Subcutaneous adipose tissue (tissue), 4 donors: ENCODE data around the gene CFAP74. TPM values are rescaled to one million over a fixed set of nuclear protein-coding genes. Genes with fewer than 3 reads are reported as not detected.

Source experiments
- CTCF ChIP-seq: fragments of 450-650 bp; IDR thresholded peaks from one replicate; pipeline ENCODE4 v1.5.1; 2016; ENCODE audit warnings: low read depth, mild to moderate bottlenecking, control low read depth, antibody characterized with exemption, moderate library complexity
- total RNA-seq, 4 donors: library from RNA; depleted of rRNA; stranded (reverse); fragments of >200 nt; gene quantifications; one replicate each; pipeline ENCODE4 v1.1.0, GENCODE V29; 2016

CFAP74 gene
- total RNA-seq, 4 donors from 2014 or later, result 0.16 TPM; not detected in 3

DNA sequence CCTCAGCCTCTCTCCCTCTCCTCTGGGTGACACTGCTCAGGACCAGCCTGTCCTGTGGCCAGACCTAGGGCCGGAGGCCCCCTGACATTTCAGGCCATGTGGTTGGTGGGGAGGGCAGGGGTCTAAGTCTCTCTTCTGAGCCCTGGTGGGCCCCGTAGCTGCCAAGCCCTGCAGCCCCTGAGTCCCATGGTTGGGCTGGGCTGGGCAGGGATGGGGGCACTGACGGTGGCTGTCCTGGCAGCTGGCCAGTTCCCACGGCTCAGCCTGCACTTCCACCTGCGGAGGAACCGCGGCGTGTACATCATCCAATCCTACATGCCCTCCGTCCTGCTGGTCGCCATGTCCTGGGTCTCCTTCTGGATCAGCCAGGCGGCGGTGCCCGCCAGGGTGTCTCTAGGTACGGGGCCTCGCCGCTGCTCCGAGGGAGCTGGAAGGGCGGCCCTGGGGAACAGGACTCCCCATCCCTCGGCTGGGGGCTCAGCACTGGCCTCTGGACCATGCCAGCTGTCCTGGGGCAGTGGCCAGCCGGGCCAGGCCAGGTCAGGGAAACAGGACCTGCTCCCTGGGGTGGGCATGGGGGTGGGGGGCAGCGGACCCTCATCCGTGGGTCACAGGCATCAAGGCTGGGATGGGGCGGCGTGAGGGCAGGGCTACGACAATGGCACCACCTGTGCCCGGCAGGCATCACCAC is 25.4 kb upstream of the CFAP74 start:
- TF ChIP-seq CTCF, result no peak

DNA sequence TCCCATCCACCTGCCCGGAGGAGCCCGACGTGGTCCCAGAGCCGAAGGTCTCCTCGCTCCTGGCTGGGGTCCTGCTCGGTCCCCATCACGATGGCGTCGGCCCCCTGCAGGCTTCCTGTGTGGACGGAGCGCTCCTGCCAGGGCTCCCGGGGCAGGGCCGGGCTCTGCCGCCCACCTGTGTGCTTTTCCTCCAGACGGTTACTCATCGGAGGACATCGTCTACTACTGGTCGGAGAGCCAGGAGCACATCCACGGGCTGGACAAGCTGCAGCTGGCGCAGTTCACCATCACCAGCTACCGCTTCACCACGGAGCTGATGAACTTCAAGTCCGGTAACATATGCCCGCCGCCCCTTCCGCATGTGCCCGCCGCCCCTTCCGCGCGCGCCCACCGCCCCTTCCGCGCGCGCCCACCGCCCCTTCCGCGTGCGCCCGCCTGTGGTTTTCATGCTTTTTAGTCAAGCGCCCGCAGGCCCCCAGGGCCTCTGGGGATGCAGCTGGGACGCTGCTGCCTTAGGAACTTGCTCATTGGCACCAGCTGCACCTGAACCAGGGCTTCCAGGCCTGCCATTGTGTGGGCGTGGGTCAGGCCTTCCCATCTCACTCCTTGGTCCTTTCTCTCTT is 24.5 kb upstream of the CFAP74 start:
- no peak for TF ChIP-seq CTCF

DNA sequence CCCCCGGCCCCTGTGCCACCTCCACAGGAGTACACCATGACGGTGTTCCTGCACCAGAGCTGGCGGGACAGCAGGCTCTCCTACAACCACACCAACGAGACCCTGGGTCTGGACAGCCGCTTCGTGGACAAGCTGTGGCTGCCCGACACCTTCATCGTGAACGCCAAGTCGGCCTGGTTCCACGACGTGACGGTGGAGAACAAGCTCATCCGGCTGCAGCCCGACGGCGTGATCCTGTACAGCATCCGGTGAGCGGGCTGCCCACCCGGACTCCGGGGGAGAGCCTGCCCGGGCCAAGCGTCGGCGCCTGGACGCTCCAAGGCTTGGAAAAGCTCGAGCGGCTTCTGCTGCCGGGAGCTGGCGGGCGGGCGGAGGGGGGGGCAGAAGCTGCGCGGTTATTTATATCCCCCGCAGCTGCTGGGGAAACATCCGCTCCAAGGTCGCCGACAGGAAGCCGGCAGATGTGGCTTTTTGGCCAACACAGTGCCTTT is 21.9 kb upstream of the CFAP74 start:
- TF ChIP-seq CTCF, result no peak

DNA sequence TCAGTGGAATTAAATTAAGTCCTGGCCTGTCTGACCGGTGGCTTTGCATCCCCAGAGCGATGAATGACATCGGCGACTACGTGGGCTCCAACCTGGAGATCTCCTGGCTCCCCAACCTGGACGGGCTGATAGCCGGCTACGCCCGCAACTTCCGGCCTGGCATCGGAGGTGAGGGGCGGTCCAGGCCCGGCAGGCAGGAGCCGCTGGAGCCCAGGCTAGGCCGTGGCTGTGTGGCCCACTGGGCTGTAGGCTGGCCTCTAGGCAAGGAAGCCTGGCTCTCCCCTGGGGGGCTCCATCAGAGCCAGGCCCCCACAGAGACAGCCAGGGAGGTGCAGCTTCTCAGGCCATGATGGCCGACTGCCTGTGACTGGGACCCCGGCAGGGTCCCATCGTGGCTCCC is 21.3 kb upstream of the CFAP74 start:
- no peak for TF ChIP-seq CTCF

- TF ChIP-seq CTCF, result no peak
Observed at GRCh38 chr1:2024451-2024850, 20.9 kb upstream of the CFAP74 start.

DNA sequence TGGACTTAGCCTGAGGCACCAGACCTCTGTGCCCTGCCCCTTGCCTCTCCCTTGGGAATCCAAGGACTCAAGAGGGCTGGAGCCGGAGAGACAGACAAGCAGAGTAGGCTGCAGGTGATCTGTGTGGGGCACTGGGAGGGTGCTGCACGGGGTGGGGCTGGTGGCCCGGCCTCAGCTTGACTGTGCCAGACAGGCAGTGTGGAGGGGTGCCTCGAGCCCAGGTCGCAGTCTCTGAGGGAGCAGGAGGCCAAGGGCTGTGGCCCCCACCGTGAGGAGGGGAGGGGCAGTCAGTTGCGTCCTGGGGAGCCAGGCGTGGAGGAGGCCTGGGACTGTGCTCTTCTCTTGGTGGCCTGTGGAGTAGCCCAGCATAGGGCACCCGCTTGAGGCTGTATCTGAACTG is 19.6 kb upstream of the CFAP74 start:
- no peak for TF ChIP-seq CTCF

DNA sequence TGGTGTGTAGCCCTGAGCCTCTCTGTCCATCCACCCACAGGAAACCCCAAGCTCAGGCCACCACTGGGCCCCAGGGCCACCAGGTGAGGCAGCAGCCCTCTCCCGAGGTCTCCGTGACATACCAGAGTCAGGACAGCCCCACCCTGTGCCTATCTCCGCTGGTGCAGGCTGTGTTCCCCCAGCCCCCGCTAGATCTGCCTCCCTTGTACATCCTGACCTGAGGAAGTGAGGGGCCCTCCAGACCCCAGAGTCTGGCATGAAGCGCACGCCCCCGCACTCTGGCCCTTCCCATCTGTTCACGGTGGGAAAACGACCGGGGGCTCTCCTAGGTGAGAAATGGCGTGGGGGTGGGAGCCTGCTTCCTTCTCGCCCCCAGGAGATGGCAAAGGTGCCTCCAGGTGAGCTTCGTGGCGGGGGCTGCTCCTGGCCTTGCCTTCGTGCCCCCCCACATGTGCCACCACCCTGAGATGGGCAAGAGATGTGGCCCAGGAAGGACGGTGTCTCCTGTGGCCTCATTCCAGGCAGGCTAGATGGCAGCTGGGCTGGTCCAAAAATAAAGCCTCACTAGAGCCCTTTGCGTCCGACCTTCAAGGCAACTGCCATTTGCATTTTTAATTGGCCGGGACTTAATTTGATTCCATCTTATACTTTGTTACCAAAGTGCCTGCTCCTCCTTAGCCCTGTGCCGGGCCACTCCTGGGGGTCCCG is 18.6 kb upstream of the CFAP74 start:
- TF ChIP-seq CTCF, result no peak
